Measurements from ENCODE around the gene TPST2.

TPST2 gene

GRCh38 chr22:26579331-26579886, 10.5 kb downstream of the TPST2 start:
- DNase-seq = peak; percentile 29

- no peak for DNase-seq
Measured at GRCh38 chr22:26577081-26577480, 12.9 kb downstream of the TPST2 start.

GRCh38 chr22:26576026-26576680, 13.8 kb downstream of the TPST2 start:
- DNase-seq = no peak

- no peak for DNase-seq
Measured at GRCh38 chr22:26574001-26574723, 15.8 kb downstream of the TPST2 start.

- no peak for DNase-seq
Measured at GRCh38 chr22:26573026-26573662, 16.8 kb downstream of the TPST2 start.

- DNase-seq = no peak
Measured at GRCh38 chr22:26570864-26571525, 18.9 kb downstream of the TPST2 start.

- no peak for DNase-seq
Measured at GRCh38 chr22:26570115-26570514, 19.8 kb downstream of the TPST2 start.

- no peak for DNase-seq
Measured at GRCh38 chr22:26568207-26568706, 21.7 kb downstream of the TPST2 start.

GRCh38 chr22:26567610-26568009, 22.3 kb downstream of the TPST2 start:
- DNase-seq = no peak

- DNase-seq = no peak
Measured at GRCh38 chr22:26566994-26567393, 22.9 kb downstream of the TPST2 start.

- DNase-seq = no peak
Measured at GRCh38 chr22:26565889-26566288, 24.0 kb downstream of the TPST2 start.

GRCh38 chr22:26565181-26565580, 24.8 kb downstream of the TPST2 start:
- DNase-seq = no peak

- no peak for DNase-seq
Measured at GRCh38 chr22:26564672-26565071, 25.3 kb downstream of the TPST2 start.

GRCh38 chr22:26564181-26564580, 25.8 kb downstream of the TPST2 start:
- DNase-seq = no peak

- DNase-seq = no peak
Measured at GRCh38 chr22:26563022-26563421, 26.9 kb downstream of the TPST2 start.

- no peak for DNase-seq
Measured at GRCh38 chr22:26561756-26562417, 28.0 kb downstream of the TPST2 start.

- no peak for DNase-seq
Measured at GRCh38 chr22:26559961-26560575, 29.9 kb downstream of the TPST2 start.

GRCh38 chr22:26558248-26558895, 31.6 kb downstream of the TPST2 start:
- DNase-seq = no peak

- no peak for DNase-seq
Measured at GRCh38 chr22:26556904-26557303, 33.0 kb downstream of the TPST2 start.

- DNase-seq = no peak
Measured at GRCh38 chr22:26555478-26555877, 34.5 kb downstream of the TPST2 start.

GRCh38 chr22:26554956-26555355, 35.0 kb downstream of the TPST2 start:
- no peak for DNase-seq
